RCC 7860 (cell line): ENCODE measurements around the gene UQCRHL.

Experiments
- DNase-seq: peaks from one replicate; pipeline ENCODE4 v3.0.0-alpha.2; 2015; ENCODE audit warnings: low spot score
- FAIRE-seq: peaks from 2 replicates; lab custom pipeline; 2012; peaks lifted over from hg19 to GRCh38; lab: Jason Lieb, UNC

UQCRHL gene

GRCh38 chr1:15760520-15761211 is 46.8 kb downstream of the UQCRHL start:
- FAIRE-seq (no peak), DNase-seq (peak; percentile 38)

- FAIRE-seq: no peak
- DNase-seq: no peak
Measured at GRCh38 chr1:15758953-15759661, 48.3 kb downstream of the UQCRHL start.

- FAIRE-seq (no peak), DNase-seq (no peak)
Measured at GRCh38 chr1:15758343-15758931, 49.0 kb downstream of the UQCRHL start, which contains the start of gene FBLIM1. Gene FBLIM1 (plus strand): TSS chr1:15758795. CDS start chr1:15764984, 6,189 bp downstream.

- FAIRE-seq: no peak
- no peak for DNase-seq
Measured at GRCh38 chr1:15757575-15758342, 49.7 kb downstream of the UQCRHL start.
